GM12878 (cell line): Measurements from ENCODE around the gene FGF11. TPM values are rescaled to one million over a fixed set of nuclear protein-coding genes. Genes with fewer than 3 reads are reported as not detected.

Source experiments
- ATAC-seq: fragments of 200-7000 bp; cut with Tn5 transposase; 3 replicates; pipeline ENCODE4 v1.9.1; 2020; ENCODE audit warnings: mild to moderate bottlenecking, moderate library complexity
- BruUV-seq: library from RNA; stranded (reverse); fragments of 400-500 nt; replicated peaks from 2 replicates; lab custom pipeline; 2021; lab: Mats Ljungman, UMichigan
- CTCF ChIA-PET: fragments of 300-600 bp; sonication (Branson Sonifier 250); formaldehyde crosslinking; extraction: SDS; loops from one replicate; lab custom pipeline; 2021; ENCODE audit warnings: inconsistent platforms; lab: Yijun Ruan, JAX
- POLR2A ChIA-PET: fragments of 350-600 bp; formaldehyde crosslinking; extraction: SDS; loops from one replicate; lab custom pipeline; 2021; ENCODE audit warnings: inconsistent platforms; lab: Charles Lee
- RAD21 ChIA-PET: fragments of 300-600 bp; sonication (Branson Sonifier 250); formaldehyde crosslinking; loops from one replicate; lab custom pipeline; 2023; ENCODE audit warnings: antibody characterized with exemption; ENCODE audit not compliant: unreplicated experiment; lab: Charles Lee
- SMC1A ChIA-PET: fragments of 300-600 bp; sonication (Branson Sonifier 250); formaldehyde crosslinking; loops from one replicate; lab custom pipeline; 2023; ENCODE audit not compliant: unreplicated experiment, uncharacterized antibody; lab: Charles Lee
- DNase-seq: peaks from one replicate; pipeline ENCODE4 v3.0.0-alpha.2; 2011; ENCODE audit warnings: low read depth, low spot score
- FAIRE-seq: peaks from 3 replicates; lab custom pipeline; 2011; peaks lifted over from hg19 to GRCh38; lab: Jason Lieb, UNC
- H2AFZ ChIP-seq: 2 replicates; pipeline ENCODE4 v1.6.0; 2011; ENCODE audit warnings: low read depth, low read length, control low read depth; ENCODE audit not compliant: control insufficient read depth
- H3K27ac ChIP-seq: 2 replicates; pipeline ENCODE4 v1.5.1; 2011; ENCODE audit warnings: control low read depth; ENCODE audit not compliant: control insufficient read depth, insufficient read depth
- H3K27me3 ChIP-seq, 2 experiments: replicated peaks in 1 of 2; 2 replicates each; pipeline versions ENCODE4 v1.6.0 to v1.6.1; 2011; ENCODE audit warnings: low read length in 1 of 2; ENCODE audit not compliant: control insufficient read depth in 2 of 2, insufficient read depth in 2 of 2
- H3K36me3 ChIP-seq, 2 experiments: 2 replicates each; pipeline ENCODE4 v1.5.1; 2011; ENCODE audit warnings: low read length in 1 of 2; ENCODE audit not compliant: control insufficient read depth in 2 of 2, insufficient read depth in 2 of 2
- H3K4me1 ChIP-seq: 2 replicates; pipeline ENCODE4 v1.6.1; 2011; ENCODE audit warnings: mild to moderate bottlenecking, low read length, moderate library complexity, mixed read lengths; ENCODE audit not compliant: control insufficient read depth, insufficient read depth
- H3K4me2 ChIP-seq: 2 replicates; pipeline ENCODE4 v1.6.0; 2011; ENCODE audit warnings: control low read depth; ENCODE audit not compliant: control insufficient read depth, insufficient read depth
- H3K4me3 ChIP-seq: fragments of 200-600 bp; sonication (generic); 2 replicates; pipeline ENCODE4 v1.5.1; 2016
- H3K79me2 ChIP-seq: 2 replicates; pipeline ENCODE4 v1.6.0; 2011; ENCODE audit warnings: low read length; ENCODE audit not compliant: control insufficient read depth, insufficient read depth
- H3K9ac ChIP-seq: 2 replicates; pipeline ENCODE4 v1.8.0; 2011; ENCODE audit warnings: low read length, control low read depth, mixed read lengths; ENCODE audit not compliant: control insufficient read depth, insufficient read depth
- H3K9me3 ChIP-seq: replicated peaks from 3 replicates; pipeline ENCODE4 v1.5.1; 2011; ENCODE audit warnings: mild to moderate bottlenecking, low read length; ENCODE audit not compliant: control insufficient read depth, insufficient read depth
- H4K20me1 ChIP-seq: 2 replicates; pipeline ENCODE4 v1.6.0; 2011; ENCODE audit not compliant: control insufficient read depth, insufficient read depth
- MLLT1 ChIP-seq: fragments of 450-650 bp; IDR thresholded peaks from 2 replicates; pipeline ENCODE4 v1.6.1; 2016; ENCODE audit warnings: mild to moderate bottlenecking
- NFYA ChIP-seq: IDR thresholded peaks from 2 replicates; pipeline ENCODE4 v1.6.1; 2011; ENCODE audit warnings: low read depth, mild to moderate bottlenecking, low read length, improper control_type of control experiment, borderline replicate concordance
- WGBS: methylation state at CpG from one replicate; pipeline ENCODE4 v1.1.6; 2016; ENCODE audit warnings: low lambda C conversion rate; ENCODE audit not compliant: insufficient replicate concordance, insufficient coverage; ENCODE audit errors: missing lambda C conversion rate; 5-methylcytosine and 5-hydroxymethylcytosine counted together
- in situ Hi-C: fragments of 300-500 bp; cut with MboI; formaldehyde crosslinking; loops from 9 replicates; pipeline ENCODE4 v1.14.3; 2018; ENCODE audit warnings: mixed read lengths
- intact Hi-C: fragments of 100-400 bp; cut with micrococcal nuclease; formaldehyde crosslinking; loops from one replicate; pipeline ENCODE4 v1.14.2; 2022; ENCODE audit not compliant: unreplicated experiment
- polyA plus RNA-seq, 11 experiments: library from polyadenylated mRNA; depleted of rRNA in 4 of 11; unstranded in 6 of 11; stranded (reverse) in 5 of 11; fragments of >200 nt; fragmentation: Nextera tagmentation in 4 of 11; fragmentation: Illumina TruSeq in 1 of 11; extraction: Ambion mirVana in 4 of 11; extraction: Trizol in 1 of 11; gene quantifications; 1 replicate in 1 of 11; 2 replicates in 10 of 11; pipeline versions ENCODE4 v1.2.1 to v1.2.3, GENCODE V29; 2011 to 2016; ENCODE audit warnings: inconsistent platforms in 2 of 11, missing spikeins in 2 of 11, low read depth in 1 of 11
- total RNA-seq, 4 experiments: library from RNA; depleted of rRNA in 3 of 4; stranded (reverse); fragments of >200 nt in 3 of 4; fragmentation: Illumina TruSeq in 1 of 4; extraction: Trizol in 1 of 4; gene quantifications; 2 replicates each; pipeline versions ENCODE4 v1.2.1 to v1.2.3, GENCODE V29; 2013 to 2021
- TF ChIP-seq, protein P1 (sequence below): fragments of 450-650 bp; IDR thresholded peaks from 2 replicates; pipeline ENCODE4 v1.6.1; 2016; ENCODE audit warnings: mild to moderate bottlenecking, moderate library complexity, borderline replicate concordance

The FGF11 gene
- total and polyA plus RNA-seq, 10 of the 15 experiments (the other 5 are each of a cell fraction or from before 2014, with no cell fraction given), result 0.69 to 21.1 (median 2.6) TPM

GRCh38 chr17:7418472-7419152 is 20.7 kb upstream of the FGF11 start (continued):
- TF ChIP-seq MLLT1, result no peak

- ChIA-PET CTCF (no interaction called here), RAD21 (no interaction called here), POLR2A (no interaction called here), SMC1A (no interaction called here)
- Histone ChIP-seq H2AFZ (no peak within 1 kb of the TSS), H3K4me1 (no peaks in the 10 kb centered on the region), H3K27me3 (no peaks in the 10 kb centered on the region; a peak in 1 of 4 replicates), H3K79me2 (no peaks in the 10 kb centered on the region), H3K4me3 (no peak within 1 kb of the TSS), H4K20me1 (no peaks in the 10 kb centered on the region), H3K27ac (no peak within 1 kb of the TSS), H3K4me2 (no peak within 1 kb of the TSS), H3K9ac (no peak within 1 kb of the TSS), H3K9me3 (no peaks in the 10 kb centered on the region), H3K36me3 (no peaks in the 10 kb centered on the region)
- FAIRE-seq (no peak), ATAC-seq (no peak), DNase-seq (no peak)
- TF ChIP-seq, protein P1, sequence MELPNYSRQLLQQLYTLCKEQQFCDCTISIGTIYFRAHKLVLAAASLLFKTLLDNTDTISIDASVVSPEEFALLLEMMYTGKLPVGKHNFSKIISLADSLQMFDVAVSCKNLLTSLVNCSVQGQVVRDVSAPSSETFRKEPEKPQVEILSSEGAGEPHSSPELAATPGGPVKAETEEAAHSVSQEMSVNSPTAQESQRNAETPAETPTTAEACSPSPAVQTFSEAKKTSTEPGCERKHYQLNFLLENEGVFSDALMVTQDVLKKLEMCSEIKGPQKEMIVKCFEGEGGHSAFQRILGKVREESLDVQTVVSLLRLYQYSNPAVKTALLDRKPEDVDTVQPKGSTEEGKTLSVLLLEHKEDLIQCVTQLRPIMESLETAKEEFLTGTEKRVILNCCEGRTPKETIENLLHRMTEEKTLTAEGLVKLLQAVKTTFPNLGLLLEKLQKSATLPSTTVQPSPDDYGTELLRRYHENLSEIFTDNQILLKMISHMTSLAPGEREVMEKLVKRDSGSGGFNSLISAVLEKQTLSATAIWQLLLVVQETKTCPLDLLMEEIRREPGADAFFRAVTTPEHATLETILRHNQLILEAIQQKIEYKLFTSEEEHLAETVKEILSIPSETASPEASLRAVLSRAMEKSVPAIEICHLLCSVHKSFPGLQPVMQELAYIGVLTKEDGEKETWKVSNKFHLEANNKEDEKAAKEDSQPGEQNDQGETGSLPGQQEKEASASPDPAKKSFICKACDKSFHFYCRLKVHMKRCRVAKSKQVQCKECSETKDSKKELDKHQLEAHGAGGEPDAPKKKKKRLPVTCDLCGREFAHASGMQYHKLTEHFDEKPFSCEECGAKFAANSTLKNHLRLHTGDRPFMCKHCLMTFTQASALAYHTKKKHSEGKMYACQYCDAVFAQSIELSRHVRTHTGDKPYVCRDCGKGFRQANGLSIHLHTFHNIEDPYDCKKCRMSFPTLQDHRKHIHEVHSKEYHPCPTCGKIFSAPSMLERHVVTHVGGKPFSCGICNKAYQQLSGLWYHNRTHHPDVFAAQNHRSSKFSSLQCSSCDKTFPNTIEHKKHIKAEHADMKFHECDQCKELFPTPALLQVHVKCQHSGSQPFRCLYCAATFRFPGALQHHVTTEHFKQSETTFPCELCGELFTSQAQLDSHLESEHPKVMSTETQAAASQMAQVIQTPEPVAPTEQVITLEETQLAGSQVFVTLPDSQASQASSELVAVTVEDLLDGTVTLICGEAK, result no peak
- no peak for TF ChIP-seq NFYA
- no TSS peak for BruUV-seq
- in situ Hi-C loops, result no loop called here
- 28% methylated on average over 17 of the region's 17 CpGs for WGBS
- intact Hi-C loops, result no loop called here
Observed at GRCh38 chr17:7419819-7420610, 19.3 kb upstream of the FGF11 start, which contains the start of gene SPEM1. TSS of gene SPEM1 (plus strand) at chr17:7420324. CDS start at chr17:7420385, 61 bp downstream.
